Coronary artery (tissue), 2 donors: ENCODE measurements around the gene FBXW5.

Source experiments
- DNase-seq: peaks from one replicate; pipeline ENCODE4 v3.0.0-alpha.2; 2017; ENCODE audit warnings: low spot score
- H3K27ac ChIP-seq, 2 donors: fragments of 200-600 bp; sonication (generic); one replicate each; pipeline ENCODE4 v1.5.1; 2016 to 2019
- H3K4me3 ChIP-seq: fragments of 200-600 bp; sonication (generic); 2 replicates; pipeline ENCODE4 v1.5.1; 2016; ENCODE audit warnings: mild to moderate bottlenecking, moderate library complexity
- CTCF ChIP-seq: fragments of 200-600 bp; sonication (generic); IDR thresholded peaks from one replicate; pipeline ENCODE4 v1.5.1; 2019; ENCODE audit warnings: antibody characterized with exemption

Gene FBXW5

GRCh38 chr9:136960212-136960937 is 15.8 kb upstream of the FBXW5 start:
- Histone ChIP-seq H3K4me3 (no peak overlapping the region), H3K27ac (peak overlapping the region in 1 of 2 donors; percentile 63)
- no peak for DNase-seq
- no peak for TF ChIP-seq CTCF

- no peak for DNase-seq
- Histone ChIP-seq H3K27ac (no peak overlapping the region), H3K4me3 (no peak overlapping the region)
- TF ChIP-seq CTCF, result no peak
These were observed 14.6 kb upstream of the FBXW5 start for GRCh38 chr9:136958898-136959850.

- TF ChIP-seq CTCF, result no peak
- Histone ChIP-seq H3K27ac (no peak overlapping the region), H3K4me3 (no peak overlapping the region)
- DNase-seq, result no peak
These were observed 13.9 kb upstream of the FBXW5 start for GRCh38 chr9:136958473-136958872.

GRCh38 chr9:136957901-136958300 is 13.4 kb upstream of the FBXW5 start:
- Histone ChIP-seq H3K4me3 (no peak overlapping the region), H3K27ac (no peak overlapping the region)
- TF ChIP-seq CTCF, result no peak
- DNase-seq, result no peak

- no peak overlapping the region for H3K27ac ChIP-seq
- no peak overlapping the region for H3K4me3 ChIP-seq
- no peak for DNase-seq
- no peak for TF ChIP-seq CTCF
These were observed 12.9 kb upstream of the FBXW5 start for GRCh38 chr9:136957461-136957860.

- no peak for TF ChIP-seq CTCF
- DNase-seq, result no peak
- Histone ChIP-seq H3K27ac (no peak overlapping the region), H3K4me3 (no peak overlapping the region)
These were observed 12.1 kb upstream of the FBXW5 start for GRCh38 chr9:136956604-136957003.
